Measurements from ENCODE around the gene ITGB5. TPM values are rescaled to one million over a fixed set of nuclear protein-coding genes. Genes with fewer than 3 reads are reported as not detected.

Gene ITGB5
- total and polyA plus RNA-seq, 2 donors, result 9.6 to 16.9 TPM

- no peaks in the 10 kb centered on the region for H3K27me3 ChIP-seq (ENCODE audit: control insufficient read depth in 2 of 2, insufficient read depth in 1 of 2, low read length in 1 of 2)
- H3K9me3 ChIP-seq (ENCODE audit: control insufficient read depth in 2 of 2, insufficient read depth in 1 of 2, low read length in 1 of 2), result no peaks in the 10 kb centered on the region
- H3K4me3 ChIP-seq (ENCODE audit: low read length in 2 of 2), result no peak overlapping the region
- H3K27ac ChIP-seq (ENCODE audit: low read depth in 1 of 2, low read length in 1 of 2), result no peak overlapping the region
- no peak for DNase-seq (ENCODE audit: low read depth in 6 of 9, low spot score in 9 of 9)
- 91% methylated on average over 5 of the region's 5 CpGs for WGBS
- no peaks in the 10 kb centered on the region for H3K4me1 ChIP-seq (ENCODE audit: control insufficient read depth in 2 of 2, insufficient read depth in 2 of 2, low read length in 2 of 2)
- no peaks in the 10 kb centered on the region for H3K36me3 ChIP-seq (ENCODE audit: control insufficient read depth in 2 of 2, insufficient read depth in 2 of 2, low read length in 1 of 2)
These were observed 43.5 kb downstream of the ITGB5 start for GRCh38 chr3:124843506-124844177.

GRCh38 chr3:124843047-124843446, 44.1 kb downstream of the ITGB5 start:
- no peaks in the 10 kb centered on the region for H3K27me3 ChIP-seq (ENCODE audit: control insufficient read depth in 2 of 2, insufficient read depth in 1 of 2, low read length in 1 of 2)
- no peaks in the 10 kb centered on the region for H3K9me3 ChIP-seq (ENCODE audit: control insufficient read depth in 2 of 2, insufficient read depth in 1 of 2, low read length in 1 of 2)
- H3K27ac ChIP-seq (ENCODE audit: low read depth in 1 of 2, low read length in 1 of 2), result peak overlapping the region in 1 of 2 donors; percentile 46
- no peaks in the 10 kb centered on the region for H3K36me3 ChIP-seq (ENCODE audit: control insufficient read depth in 2 of 2, insufficient read depth in 2 of 2, low read length in 1 of 2)
- H3K4me1 ChIP-seq (ENCODE audit: control insufficient read depth in 2 of 2, insufficient read depth in 2 of 2, low read length in 2 of 2), result no peaks in the 10 kb centered on the region
- 94% methylated on average over 4 of the region's 4 CpGs for WGBS
- no peak overlapping the region for H3K4me3 ChIP-seq (ENCODE audit: low read length in 2 of 2)
- no peak for DNase-seq (ENCODE audit: low read depth in 6 of 9, low spot score in 9 of 9)

- H3K9me3 ChIP-seq (ENCODE audit: control insufficient read depth in 2 of 2, insufficient read depth in 1 of 2, low read length in 1 of 2), result no peaks in the 10 kb centered on the region
- WGBS, result 96% methylated on average over 2 of the region's 2 CpGs
- H3K4me3 ChIP-seq (ENCODE audit: low read length in 2 of 2), result no peak overlapping the region
- no peaks in the 10 kb centered on the region for H3K36me3 ChIP-seq (ENCODE audit: control insufficient read depth in 2 of 2, insufficient read depth in 2 of 2, low read length in 1 of 2)
- no peak for DNase-seq (ENCODE audit: low read depth in 6 of 9, low spot score in 9 of 9)
- no peak overlapping the region for H3K27ac ChIP-seq (ENCODE audit: low read depth in 1 of 2, low read length in 1 of 2)
- no peaks in the 10 kb centered on the region for H3K27me3 ChIP-seq (ENCODE audit: control insufficient read depth in 2 of 2, insufficient read depth in 1 of 2, low read length in 1 of 2)
- peaks cover 0 to 5% of the 10 kb centered on the region in 2 donors for H3K4me1 ChIP-seq (ENCODE audit: control insufficient read depth in 2 of 2, insufficient read depth in 2 of 2, low read length in 2 of 2)
These were observed 45.6 kb downstream of the ITGB5 start for GRCh38 chr3:124841517-124841916.

GRCh38 chr3:124840331-124840730, 46.8 kb downstream of the ITGB5 start:
- Histone ChIP-seq H3K4me3 (ENCODE audit: low read length in 2 of 2) (no peak overlapping the region), H3K27ac (ENCODE audit: low read depth in 1 of 2, low read length in 1 of 2) (no peak overlapping the region), H3K4me1 (ENCODE audit: control insufficient read depth in 2 of 2, insufficient read depth in 2 of 2, low read length in 2 of 2) (peaks cover 8 to 14% of the 10 kb centered on the region in 2 donors), H3K9me3 (ENCODE audit: control insufficient read depth in 2 of 2, insufficient read depth in 1 of 2, low read length in 1 of 2) (peaks cover 0 to 6% of the 10 kb centered on the region in 2 donors), H3K36me3 (ENCODE audit: control insufficient read depth in 2 of 2, insufficient read depth in 2 of 2, low read length in 1 of 2) (no peaks in the 10 kb centered on the region), H3K27me3 (ENCODE audit: control insufficient read depth in 2 of 2, insufficient read depth in 1 of 2, low read length in 1 of 2) (no peaks in the 10 kb centered on the region)
- 93% methylated on average over 2 of the region's 2 CpGs for WGBS
- DNase-seq (ENCODE audit: low read depth in 6 of 9, low spot score in 9 of 9), result no peak

- no peaks in the 10 kb centered on the region for H3K27me3 ChIP-seq (ENCODE audit: control insufficient read depth in 2 of 2, insufficient read depth in 1 of 2, low read length in 1 of 2)
- H3K9me3 ChIP-seq (ENCODE audit: control insufficient read depth in 2 of 2, insufficient read depth in 1 of 2, low read length in 1 of 2), result peaks cover 0 to 10% of the 10 kb centered on the region in 2 donors
- H3K27ac ChIP-seq (ENCODE audit: low read depth in 1 of 2, low read length in 1 of 2), result no peak overlapping the region
- no peak overlapping the region for H3K4me3 ChIP-seq (ENCODE audit: low read length in 2 of 2)
- H3K36me3 ChIP-seq (ENCODE audit: control insufficient read depth in 2 of 2, insufficient read depth in 2 of 2, low read length in 1 of 2), result no peaks in the 10 kb centered on the region
- DNase-seq (ENCODE audit: low read depth in 6 of 9, low spot score in 9 of 9), result no peak
- H3K4me1 ChIP-seq (ENCODE audit: control insufficient read depth in 2 of 2, insufficient read depth in 2 of 2, low read length in 2 of 2), result peaks cover 10 to 18% of the 10 kb centered on the region in 2 donors
These were observed 47.3 kb downstream of the ITGB5 start for GRCh38 chr3:124839896-124840295.

GRCh38 chr3:124838963-124839362, 48.2 kb downstream of the ITGB5 start:
- Histone ChIP-seq H3K4me1 (ENCODE audit: control insufficient read depth in 2 of 2, insufficient read depth in 2 of 2, low read length in 2 of 2) (peaks cover 14 to 23% of the 10 kb centered on the region in 2 donors), H3K27ac (ENCODE audit: low read depth in 1 of 2, low read length in 1 of 2) (no peak overlapping the region)
- 92% methylated on average over 3 of the region's 3 CpGs for WGBS

GRCh38 chr3:124837730-124838186, 49.4 kb downstream of the ITGB5 start:
- Histone ChIP-seq H3K27me3 (ENCODE audit: control insufficient read depth in 2 of 2, insufficient read depth in 1 of 2, low read length in 1 of 2) (no peaks in the 10 kb centered on the region), H3K4me3 (ENCODE audit: low read length in 2 of 2) (no peak overlapping the region), H3K27ac (ENCODE audit: low read depth in 1 of 2, low read length in 1 of 2) (no peak overlapping the region), H3K4me1 (ENCODE audit: control insufficient read depth in 2 of 2, insufficient read depth in 2 of 2, low read length in 2 of 2) (peaks cover 14 to 23% of the 10 kb centered on the region in 2 donors), H3K36me3 (ENCODE audit: control insufficient read depth in 2 of 2, insufficient read depth in 2 of 2, low read length in 1 of 2) (no peaks in the 10 kb centered on the region), H3K9me3 (ENCODE audit: control insufficient read depth in 2 of 2, insufficient read depth in 1 of 2, low read length in 1 of 2) (peaks cover 0 to 12% of the 10 kb centered on the region in 2 donors)
- DNase-seq (ENCODE audit: low read depth in 6 of 9, low spot score in 9 of 9), result no peak
- WGBS, result 90% methylated on average over 6 of the region's 6 CpGs

More at GRCh38 chr3:124838963-124839362, 48.2 kb downstream of the ITGB5 start:
- Histone ChIP-seq H3K36me3 (ENCODE audit: control insufficient read depth in 2 of 2, insufficient read depth in 2 of 2, low read length in 1 of 2) (no peaks in the 10 kb centered on the region), H3K4me3 (ENCODE audit: low read length in 2 of 2) (no peak overlapping the region), H3K27me3 (ENCODE audit: control insufficient read depth in 2 of 2, insufficient read depth in 1 of 2, low read length in 1 of 2) (no peaks in the 10 kb centered on the region), H3K9me3 (ENCODE audit: control insufficient read depth in 2 of 2, insufficient read depth in 1 of 2, low read length in 1 of 2) (peaks cover 0 to 12% of the 10 kb centered on the region in 2 donors)
- DNase-seq (ENCODE audit: low read depth in 6 of 9, low spot score in 9 of 9), result no peak

GRCh38 chr3:124837065-124837464, 50.1 kb downstream of the ITGB5 start:
- peaks cover 0 to 12% of the 10 kb centered on the region in 2 donors for H3K9me3 ChIP-seq (ENCODE audit: control insufficient read depth in 2 of 2, insufficient read depth in 1 of 2, low read length in 1 of 2)
- no peak overlapping the region for H3K4me3 ChIP-seq (ENCODE audit: low read length in 2 of 2)
- H3K4me1 ChIP-seq (ENCODE audit: control insufficient read depth in 2 of 2, insufficient read depth in 2 of 2, low read length in 2 of 2), result peaks cover 14 to 27% of the 10 kb centered on the region in 2 donors
- no peaks in the 10 kb centered on the region for H3K36me3 ChIP-seq (ENCODE audit: control insufficient read depth in 2 of 2, insufficient read depth in 2 of 2, low read length in 1 of 2)
- H3K27ac ChIP-seq (ENCODE audit: low read depth in 1 of 2, low read length in 1 of 2), result no peak overlapping the region
- WGBS, result 97% methylated on average over 2 of the region's 2 CpGs
- H3K27me3 ChIP-seq (ENCODE audit: control insufficient read depth in 2 of 2, insufficient read depth in 1 of 2, low read length in 1 of 2), result no peaks in the 10 kb centered on the region
- no peak for DNase-seq (ENCODE audit: low read depth in 6 of 9, low spot score in 9 of 9)

- Histone ChIP-seq H3K27me3 (ENCODE audit: control insufficient read depth in 2 of 2, insufficient read depth in 1 of 2, low read length in 1 of 2) (no peaks in the 10 kb centered on the region), H3K4me3 (ENCODE audit: low read length in 2 of 2) (no peak overlapping the region), H3K27ac (ENCODE audit: low read depth in 1 of 2, low read length in 1 of 2) (no peak overlapping the region), H3K4me1 (ENCODE audit: control insufficient read depth in 2 of 2, insufficient read depth in 2 of 2, low read length in 2 of 2) (peaks cover 14 to 33% of the 10 kb centered on the region in 2 donors), H3K36me3 (ENCODE audit: control insufficient read depth in 2 of 2, insufficient read depth in 2 of 2, low read length in 1 of 2) (no peaks in the 10 kb centered on the region), H3K9me3 (ENCODE audit: control insufficient read depth in 2 of 2, insufficient read depth in 1 of 2, low read length in 1 of 2) (peaks cover 0 to 12% of the 10 kb centered on the region in 2 donors)
- 97% methylated on average over 1 of the region's 1 CpG for WGBS
- DNase-seq (ENCODE audit: low read depth in 6 of 9, low spot score in 9 of 9), result no peak
These were observed 50.7 kb downstream of the ITGB5 start for GRCh38 chr3:124836448-124836847.

All from thymus (tissue), 11 donors.